HUES6 (cell line): ENCODE results near the gene C2orf42.
A peak's percentile ranks its signal among the peaks of the same experiment; 100 is the strongest.
"Not testable (repeated sequence)": the region's sequence is repeated elsewhere in the genome, so short reads cannot be mapped to it uniquely, and the experiment has no call there.

Source experiments
- H3K27ac ChIP-seq: 2 replicates; pipeline ENCODE4 v1.7.0; 2013; ENCODE audit warnings: low read depth, mild to moderate bottlenecking, low read length, inconsistent platforms
- H3K27me3 ChIP-seq: 2 replicates; pipeline ENCODE4 v1.6.1; 2013; ENCODE audit warnings: low read length; ENCODE audit not compliant: control insufficient read depth, insufficient read depth
- H3K36me3 ChIP-seq: 2 replicates; pipeline ENCODE4 v1.6.1; 2013; ENCODE audit warnings: low read length; ENCODE audit not compliant: control insufficient read depth, insufficient read depth
- H3K4me1 ChIP-seq: 2 replicates; pipeline ENCODE4 v1.6.1; 2013; ENCODE audit warnings: low read length; ENCODE audit not compliant: control insufficient read depth, insufficient read depth
- H3K4me3 ChIP-seq: 2 replicates; pipeline ENCODE4 v1.5.1; 2013; ENCODE audit warnings: low read depth, low read length
- H3K9ac ChIP-seq: one replicate; pipeline ENCODE4 v1.6.1; 2013; ENCODE audit warnings: mild to moderate bottlenecking, low read length
- H3K9me3 ChIP-seq: 2 replicates; pipeline ENCODE4 v1.6.1; 2013; ENCODE audit warnings: low read depth, low read length; ENCODE audit not compliant: control insufficient read depth, insufficient read depth

The C2orf42 gene

GRCh38 chr2:70169654-70170245, 21.1 kb downstream of the C2orf42 start:
- H3K27ac ChIP-seq, H3K4me3 ChIP-seq, H3K27me3 ChIP-seq, H3K4me1 ChIP-seq, H3K9me3 ChIP-seq, H3K9ac ChIP-seq: not testable (repeated sequence)
- H3K36me3 ChIP-seq: peaks cover 26% of the 10 kb centered on the region

GRCh38 chr2:70161069-70161534, 29.7 kb downstream of the C2orf42 start:
- Histone ChIP-seq H3K4me3 (no peak overlapping the region), H3K27me3 (no peaks in the 10 kb centered on the region), H3K9me3 (no peaks in the 10 kb centered on the region), H3K4me1 (no peaks in the 10 kb centered on the region), H3K36me3 (peaks cover 26% of the 10 kb centered on the region), H3K27ac (no peak overlapping the region), H3K9ac (no peak overlapping the region)

- Histone ChIP-seq H3K4me3 (no peak overlapping the region), H3K9ac (no peak overlapping the region), H3K27ac (no peak overlapping the region), H3K36me3 (peaks cover 26% of the 10 kb centered on the region), H3K27me3 (no peaks in the 10 kb centered on the region), H3K4me1 (no peaks in the 10 kb centered on the region), H3K9me3 (no peaks in the 10 kb centered on the region)
These were observed 30.3 kb downstream of the C2orf42 start for GRCh38 chr2:70160545-70160944.

GRCh38 chr2:70149130-70149686, 41.6 kb downstream of the C2orf42 start:
- not testable (repeated sequence) for H3K27me3 ChIP-seq, H3K9me3 ChIP-seq, H3K27ac ChIP-seq, H3K4me1 ChIP-seq, H3K4me3 ChIP-seq, H3K9ac ChIP-seq
- peaks cover 12% of the 10 kb centered on the region for H3K36me3 ChIP-seq

- H3K4me1 ChIP-seq, H3K9ac ChIP-seq, H3K9me3 ChIP-seq, H3K27me3 ChIP-seq, H3K27ac ChIP-seq, H3K4me3 ChIP-seq: not testable (repeated sequence)
- peaks cover 12% of the 10 kb centered on the region for H3K36me3 ChIP-seq
These were observed 42.5 kb downstream of the C2orf42 start for GRCh38 chr2:70148211-70148760.

GRCh38 chr2:70145851-70146739, 44.7 kb downstream of the C2orf42 start:
- no peak overlapping the region for H3K4me3 ChIP-seq
- H3K4me1 ChIP-seq: peaks cover 15% of the 10 kb centered on the region
- H3K36me3 ChIP-seq: peaks cover 9% of the 10 kb centered on the region
- H3K27me3 ChIP-seq: no peaks in the 10 kb centered on the region
- no peak overlapping the region for H3K27ac ChIP-seq
- H3K9me3 ChIP-seq: no peaks in the 10 kb centered on the region
- H3K9ac ChIP-seq: no peak overlapping the region

- no peak overlapping the region for H3K27ac ChIP-seq
- no peak overlapping the region for H3K4me3 ChIP-seq
- no peaks in the 10 kb centered on the region for H3K9me3 ChIP-seq
- peaks cover 4% of the 10 kb centered on the region for H3K36me3 ChIP-seq
- no peaks in the 10 kb centered on the region for H3K27me3 ChIP-seq
- H3K4me1 ChIP-seq: peaks cover 24% of the 10 kb centered on the region
- H3K9ac ChIP-seq: no peak overlapping the region
These were observed 45.7 kb downstream of the C2orf42 start for GRCh38 chr2:70145144-70145490.

GRCh38 chr2:70144443-70145143, 46.2 kb downstream of the C2orf42 start:
- no peaks in the 10 kb centered on the region for H3K36me3 ChIP-seq
- no peak overlapping the region for H3K27ac ChIP-seq
- H3K9ac ChIP-seq: no peak overlapping the region
- no peaks in the 10 kb centered on the region for H3K27me3 ChIP-seq
- H3K9me3 ChIP-seq: no peaks in the 10 kb centered on the region
- peaks cover 29% of the 10 kb centered on the region for H3K4me1 ChIP-seq
- no peak overlapping the region for H3K4me3 ChIP-seq

GRCh38 chr2:70143314-70144150, 47.3 kb downstream of the C2orf42 start:
- peak overlapping the region; percentile 50 for H3K4me3 ChIP-seq
- H3K36me3 ChIP-seq: no peaks in the 10 kb centered on the region
- H3K27ac ChIP-seq: peak overlapping the region; percentile 82
- peaks cover 31% of the 10 kb centered on the region for H3K4me1 ChIP-seq
- H3K27me3 ChIP-seq: no peaks in the 10 kb centered on the region
- no peaks in the 10 kb centered on the region for H3K9me3 ChIP-seq
- peak overlapping the region; percentile 75 for H3K9ac ChIP-seq

- Histone ChIP-seq H3K36me3 (no peaks in the 10 kb centered on the region), H3K27ac (peak overlapping the region; percentile 82), H3K9ac (peak overlapping the region; percentile 75), H3K4me3 (peak overlapping the region; percentile 50), H3K27me3 (no peaks in the 10 kb centered on the region), H3K4me1 (peaks cover 31% of the 10 kb centered on the region), H3K9me3 (no peaks in the 10 kb centered on the region)
These were observed 48.1 kb downstream of the C2orf42 start for GRCh38 chr2:70142590-70143313.
